HG03378 (cell line): Measurements from ENCODE around the gene ZCCHC7.
A peak's percentile ranks its signal among the peaks of the same experiment; 100 is the strongest.
"Not testable (repeated sequence)": the region's sequence is repeated elsewhere in the genome, so short reads cannot be mapped to it uniquely, and the experiment has no call there.

Experiments used
- ATAC-seq: cut with Tn5 transposase; IDR thresholded peaks from one replicate; pipeline ENCODE4 v1.9.1; 2021; ENCODE audit warnings: mild to moderate bottlenecking, moderate library complexity; ENCODE audit not compliant: unreplicated experiment

ZCCHC7 gene

GRCh38 chr9:37167456-37168047 lies 47.2 kb downstream of the ZCCHC7 start:
- no peak for ATAC-seq

GRCh38 chr9:37172557-37172956 lies 52.2 kb downstream of the ZCCHC7 start:
- no peak for ATAC-seq

- no peak for ATAC-seq
Measured at GRCh38 chr9:37174247-37174646, 53.9 kb downstream of the ZCCHC7 start.

DNA sequence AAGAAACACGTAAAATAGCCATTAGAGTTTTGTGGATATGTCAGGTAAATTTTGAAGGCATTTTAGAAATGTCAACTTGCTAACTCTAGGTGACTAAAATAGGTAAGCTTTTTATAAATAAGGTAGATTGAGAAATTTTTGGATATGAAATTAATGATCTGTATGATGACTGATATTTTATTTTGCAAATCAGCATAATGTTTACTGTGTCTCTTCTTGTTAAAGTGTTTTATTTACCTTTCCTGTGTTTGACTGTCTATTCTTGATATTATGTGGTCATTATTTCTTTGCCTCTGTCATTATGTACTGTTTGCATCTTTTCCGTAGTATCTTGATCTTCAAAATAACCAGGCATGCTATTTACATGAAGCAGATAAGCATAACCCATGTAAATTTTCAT lies 58.4 kb downstream of the ZCCHC7 start:
- ATAC-seq, result no peak

DNA sequence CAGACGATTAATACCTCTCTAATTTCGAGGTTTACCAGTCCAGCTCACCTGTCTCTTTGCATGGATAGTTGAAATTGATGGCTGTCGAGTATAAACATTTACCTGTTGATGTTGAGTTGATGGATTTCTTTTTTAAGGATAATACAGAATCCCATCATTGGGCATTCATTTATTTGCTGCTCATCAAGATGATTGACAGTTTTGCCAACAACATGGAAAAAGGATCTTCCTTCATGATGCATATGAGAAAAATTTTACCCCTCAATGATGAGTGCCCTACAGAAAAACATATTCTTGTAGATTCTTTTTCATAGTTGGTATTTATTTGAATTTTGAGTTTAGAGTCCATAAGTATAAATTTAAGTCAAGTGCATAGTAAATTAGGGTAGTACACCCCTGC lies 59.2 kb downstream of the ZCCHC7 start:
- no peak for ATAC-seq

- no peak for ATAC-seq
Measured at GRCh38 chr9:37180138-37180537, 59.8 kb downstream of the ZCCHC7 start.

GRCh38 chr9:37182718-37183117 lies 62.3 kb downstream of the ZCCHC7 start:
- no peak for ATAC-seq

GRCh38 chr9:37184905-37185867 lies 64.8 kb downstream of the ZCCHC7 start:
- no peak for ATAC-seq

- peak; percentile 36 for ATAC-seq
Measured at GRCh38 chr9:37187292-37187691, 66.9 kb downstream of the ZCCHC7 start.

DNA sequence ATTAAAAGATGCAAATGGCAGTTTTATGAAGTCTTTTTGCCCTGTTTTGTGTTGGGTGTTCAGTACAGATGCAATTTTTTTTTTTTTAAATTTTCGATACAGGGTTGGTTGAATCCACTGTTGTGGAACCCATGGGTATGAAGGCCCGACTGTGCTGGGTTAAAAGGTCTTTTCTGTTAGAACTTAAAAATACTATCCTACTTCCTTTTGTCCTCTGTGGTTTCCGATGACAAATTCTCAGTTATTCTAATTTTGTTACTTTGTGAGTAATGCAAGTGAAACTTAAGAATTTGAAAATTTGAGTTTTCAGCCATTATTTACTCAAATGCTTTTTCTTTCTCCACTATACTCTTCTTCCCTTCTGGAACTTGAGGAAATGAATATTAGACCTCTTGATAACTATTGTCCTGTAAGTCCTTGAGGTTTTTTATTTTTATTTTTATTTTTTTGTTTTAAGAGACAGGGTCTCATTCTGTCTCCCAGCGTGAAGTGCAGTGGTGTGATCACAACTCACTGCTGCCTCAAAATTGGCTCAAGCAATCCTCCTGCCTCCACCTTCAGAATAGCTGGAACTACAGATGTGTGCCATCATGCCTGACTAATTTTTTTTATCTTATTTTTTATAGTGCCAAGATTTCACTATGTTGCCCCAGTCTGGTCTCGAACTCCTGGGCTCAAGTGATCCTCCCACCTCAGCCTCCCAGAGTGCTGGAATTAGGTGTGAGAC lies 67.5 kb downstream of the ZCCHC7 start:
- peak; percentile 66 for ATAC-seq

- not testable (repeated sequence) for ATAC-seq
Measured at GRCh38 chr9:37190739-37191138, 70.4 kb downstream of the ZCCHC7 start.

DNA sequence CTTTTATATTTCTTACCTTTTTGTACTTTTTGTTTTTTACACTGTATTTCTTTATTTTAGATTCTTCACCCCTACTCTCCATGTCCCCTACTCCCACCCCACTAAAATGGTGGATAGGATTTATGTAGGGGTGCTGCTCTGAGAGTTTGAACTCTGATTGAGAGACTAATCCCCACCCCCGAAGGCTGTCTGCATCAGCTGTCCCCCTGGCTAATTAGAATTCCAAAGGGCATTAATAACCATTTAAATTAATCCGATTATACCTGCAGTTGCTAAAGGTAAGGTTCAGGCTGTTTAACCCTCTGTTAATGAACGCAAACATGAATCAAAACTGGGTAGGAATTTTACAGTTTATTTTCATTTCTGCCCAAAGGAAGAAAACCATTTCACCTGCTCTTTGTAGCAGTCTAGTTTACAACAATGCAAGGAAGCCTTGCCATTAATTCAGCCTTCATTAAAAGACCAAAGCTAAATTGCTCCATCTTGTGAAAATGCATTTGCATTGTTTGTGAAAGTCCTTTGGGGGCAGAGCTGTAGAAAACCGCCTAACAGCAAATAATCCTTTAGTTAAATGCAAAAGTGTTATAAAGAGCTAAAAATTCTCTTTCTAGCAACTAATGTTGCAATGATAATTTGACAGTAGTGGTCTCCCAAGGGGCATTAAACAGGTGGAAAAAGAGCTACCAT lies 71.2 kb downstream of the ZCCHC7 start:
- ATAC-seq, result no peak

- ATAC-seq, result no peak
Measured at GRCh38 chr9:37192803-37193202, 72.4 kb downstream of the ZCCHC7 start.

GRCh38 chr9:37197158-37198038 lies 77.0 kb downstream of the ZCCHC7 start:
- ATAC-seq, result peak; percentile 57

GRCh38 chr9:37198039-37198729 lies 77.8 kb downstream of the ZCCHC7 start:
- no peak for ATAC-seq

DNA sequence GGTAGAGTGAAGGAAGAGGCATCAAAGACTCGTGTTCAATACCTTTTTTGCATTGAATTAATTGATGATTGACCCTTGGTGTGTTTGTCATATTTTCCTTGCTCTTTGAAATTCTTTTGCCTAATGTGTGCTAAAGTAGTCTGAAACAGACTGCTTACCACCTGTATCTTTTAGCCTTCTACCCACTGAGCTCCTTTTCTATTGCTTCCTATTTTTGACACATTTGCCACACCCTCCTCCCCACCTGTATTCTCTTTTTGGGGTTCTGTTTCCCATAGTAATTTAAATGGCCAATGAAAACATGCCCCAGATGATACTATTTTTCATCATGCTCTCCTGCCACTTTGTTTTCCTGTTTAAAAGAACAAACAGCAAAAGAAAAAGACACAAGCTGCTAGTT lies 78.5 kb downstream of the ZCCHC7 start:
- no peak for ATAC-seq

DNA sequence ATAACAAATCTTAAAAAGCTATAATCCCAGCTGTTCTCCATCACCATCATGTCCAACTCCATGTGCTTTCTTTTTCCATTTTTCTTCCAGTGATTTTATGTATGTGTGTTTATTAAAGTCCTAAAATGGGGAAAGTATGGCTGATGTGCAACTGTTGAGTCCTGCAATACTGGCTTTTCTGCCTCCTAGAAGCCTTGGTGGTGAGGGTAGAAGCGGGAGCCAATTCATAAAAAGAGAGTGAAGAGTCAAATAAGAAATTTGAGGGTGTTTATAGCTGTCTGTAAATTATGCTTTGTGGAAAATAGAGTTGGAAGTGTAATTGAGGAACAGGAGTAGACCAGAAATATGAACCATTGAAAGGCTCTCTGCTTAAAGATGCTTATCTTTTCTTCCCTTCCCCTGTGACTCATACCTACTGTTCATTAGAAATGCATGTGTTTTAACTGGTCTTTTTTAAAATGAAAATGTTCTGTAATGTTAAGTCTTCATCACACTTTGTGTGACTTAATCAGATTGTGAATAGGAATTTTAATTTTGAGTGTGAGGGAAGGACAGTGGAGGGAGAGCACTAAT lies 80.1 kb downstream of the ZCCHC7 start:
- no peak for ATAC-seq

- ATAC-seq, result no peak
Measured at GRCh38 chr9:37201581-37201980, 81.2 kb downstream of the ZCCHC7 start.

GRCh38 chr9:37202091-37202490 lies 81.7 kb downstream of the ZCCHC7 start:
- no peak for ATAC-seq
